ENCODE results near the gene EPC2.
"Not testable (repeated sequence)": the region's sequence is repeated elsewhere in the genome, so short reads cannot be mapped to it uniquely, and the experiment has no call there.

EPC2 gene

GRCh38 chr2:148684507-148684906 lies 40.0 kb downstream of the EPC2 start:
- in situ Hi-C loops (cut with HindIII; ENCODE audit: low sequenced_read_pairs), result no loop called here

GRCh38 chr2:148687543-148687942 lies 43.0 kb downstream of the EPC2 start:
- in situ Hi-C loops (cut with HindIII; ENCODE audit: low sequenced_read_pairs), result no loop called here
- DNase-seq (ENCODE audit: low read depth, low spot score), result no peak
- no peak overlapping the region for H3K4me3 ChIP-seq (ENCODE audit: low read depth, low read length)
- TF ChIP-seq CTCF (IDR thresholded peaks at IDR 0.05; ENCODE audit: low read depth, low read length), result no peak

More at GRCh38 chr2:148684507-148684906, 40.0 kb downstream of the EPC2 start:
- DNase-seq (ENCODE audit: low read depth, low spot score), result no peak
- H3K4me3 ChIP-seq (ENCODE audit: low read depth, low read length), result no peak overlapping the region
- no peak for TF ChIP-seq CTCF (IDR thresholded peaks at IDR 0.05; ENCODE audit: low read depth, low read length)

GRCh38 chr2:148688011-148688410 lies 43.5 kb downstream of the EPC2 start:
- H3K4me3 ChIP-seq (ENCODE audit: low read depth, low read length); DNase-seq (ENCODE audit: low read depth, low spot score); in situ Hi-C loops (cut with HindIII; ENCODE audit: low sequenced_read_pairs): not testable (repeated sequence)

GRCh38 chr2:148696985-148697384 lies 52.4 kb downstream of the EPC2 start:
- in situ Hi-C loops (cut with HindIII; ENCODE audit: low sequenced_read_pairs), result no loop called here
- DNase-seq (ENCODE audit: low read depth, low spot score), result no peak
- no peak overlapping the region for H3K4me3 ChIP-seq (ENCODE audit: low read depth, low read length)
- TF ChIP-seq CTCF (IDR thresholded peaks at IDR 0.05; ENCODE audit: low read depth, low read length), result no peak

GRCh38 chr2:148699830-148700229 lies 55.3 kb downstream of the EPC2 start:
- DNase-seq (ENCODE audit: low read depth, low spot score), result no peak
- TF ChIP-seq CTCF (IDR thresholded peaks at IDR 0.05; ENCODE audit: low read depth, low read length), result no peak
- in situ Hi-C loops (cut with HindIII; ENCODE audit: low sequenced_read_pairs), result no loop called here
- H3K4me3 ChIP-seq (ENCODE audit: low read depth, low read length), result no peak overlapping the region

- no peak overlapping the region for H3K4me3 ChIP-seq (ENCODE audit: low read depth, low read length)
- DNase-seq (ENCODE audit: low read depth, low spot score), result no peak
- no peak for TF ChIP-seq CTCF (IDR thresholded peaks at IDR 0.05; ENCODE audit: low read depth, low read length)
- in situ Hi-C loops (cut with HindIII; ENCODE audit: low sequenced_read_pairs), result no loop called here
These were observed 56.5 kb downstream of the EPC2 start for GRCh38 chr2:148701039-148701438.

- in situ Hi-C loops (cut with HindIII; ENCODE audit: low sequenced_read_pairs), result no loop called here
- DNase-seq (ENCODE audit: low read depth, low spot score), result no peak
- no peak for TF ChIP-seq CTCF (IDR thresholded peaks at IDR 0.05; ENCODE audit: low read depth, low read length)
- H3K4me3 ChIP-seq (ENCODE audit: low read depth, low read length), result no peak overlapping the region
These were observed 57.3 kb downstream of the EPC2 start for GRCh38 chr2:148701877-148702276.
